Bronchial epithelial cell (primary cell): ENCODE measurements around the gene CBX2. TPM values are rescaled to one million over a fixed set of nuclear protein-coding genes. Genes with fewer than 3 reads are reported as not detected.

Experiments used
- DNase-seq: peaks from one replicate; pipeline ENCODE4 v3.0.0-alpha.2; 2010; ENCODE audit warnings: low read depth
- FAIRE-seq: peaks from 2 replicates; lab custom pipeline; 2011; peaks lifted over from hg19 to GRCh38; lab: Jason Lieb, UNC
- H3K27me3 ChIP-seq: 2 replicates; pipeline ENCODE4 v1.5.1; 2011; ENCODE audit warnings: low read length; ENCODE audit not compliant: control insufficient read depth, insufficient read depth
- H3K36me3 ChIP-seq: 2 replicates; pipeline ENCODE4 v1.5.1; 2011; ENCODE audit warnings: low read length; ENCODE audit not compliant: control insufficient read depth, insufficient read depth
- H3K4me3 ChIP-seq: 2 replicates; pipeline ENCODE4 v1.5.1; 2011; ENCODE audit warnings: mild to moderate bottlenecking, low read depth, low read length, control low read depth
- CTCF ChIP-seq: IDR thresholded peaks from 2 replicates; pipeline ENCODE4 v1.5.1; 2011; ENCODE audit warnings: mild to moderate bottlenecking, moderate library complexity, low read length, control low read depth, inconsistent platforms; ENCODE audit not compliant: insufficient read depth, severe bottlenecking
- total RNA-seq: library from RNA; depleted of rRNA; stranded (reverse); fragments of >200 nt; gene quantifications from 2 replicates; pipeline ENCODE4 v1.2.1, GENCODE V29; 2014

The CBX2 gene
- total RNA-seq, 1 donor from 2014 or later: 1.1 TPM

- Histone ChIP-seq H3K36me3 (no peaks in the 10 kb centered on the region), H3K27me3 (peaks cover 84% of the 10 kb centered on the region), H3K4me3 (no peak overlapping the region)
- DNase-seq (no peak), FAIRE-seq (no peak)
- no peak for TF ChIP-seq CTCF
Observed at GRCh38 chr17:79806446-79806760, 28.5 kb downstream of the CBX2 start.

GRCh38 chr17:79806863-79807720, 29.1 kb downstream of the CBX2 start:
- DNase-seq (no peak), FAIRE-seq (peak; percentile 23)
- Histone ChIP-seq H3K27me3 (peaks cover 85% of the 10 kb centered on the region), H3K4me3 (no peak overlapping the region), H3K36me3 (no peaks in the 10 kb centered on the region)
- no peak for TF ChIP-seq CTCF

- peak; percentile 76 for TF ChIP-seq CTCF
- peak; percentile 66 for DNase-seq
Observed at GRCh38 chr17:79808763-79809529, 31.0 kb downstream of the CBX2 start.

GRCh38 chr17:79809530-79810129, 31.7 kb downstream of the CBX2 start:
- FAIRE-seq (no peak), DNase-seq (no peak)
- TF ChIP-seq CTCF: no peak
- H3K27me3 ChIP-seq: peaks cover 71% of the 10 kb centered on the region
- H3K36me3 ChIP-seq: no peaks in the 10 kb centered on the region
- H3K4me3 ChIP-seq: no peak overlapping the region

More at GRCh38 chr17:79808763-79809529, 31.0 kb downstream of the CBX2 start:
- no peak overlapping the region for H3K4me3 ChIP-seq
- no peaks in the 10 kb centered on the region for H3K36me3 ChIP-seq
- peak; percentile 86 for FAIRE-seq
- H3K27me3 ChIP-seq: peaks cover 77% of the 10 kb centered on the region

GRCh38 chr17:79810130-79811010, 32.4 kb downstream of the CBX2 start:
- Histone ChIP-seq H3K36me3 (no peaks in the 10 kb centered on the region), H3K4me3 (no peak overlapping the region), H3K27me3 (peaks cover 66% of the 10 kb centered on the region)
- no peak for TF ChIP-seq CTCF
- FAIRE-seq: no peak
- peak; percentile 59 for DNase-seq
